ENCODE measurements around the gene CBFA2T3. TPM values are rescaled to one million over a fixed set of nuclear protein-coding genes. Genes with fewer than 3 reads are reported as not detected.
"Not testable (repeated sequence)": the region's sequence is repeated elsewhere in the genome, so short reads cannot be mapped to it uniquely, and the experiment has no call there.

CBFA2T3 gene
- total RNA-seq, 1 donor from 2014 or later = not detected

DNA sequence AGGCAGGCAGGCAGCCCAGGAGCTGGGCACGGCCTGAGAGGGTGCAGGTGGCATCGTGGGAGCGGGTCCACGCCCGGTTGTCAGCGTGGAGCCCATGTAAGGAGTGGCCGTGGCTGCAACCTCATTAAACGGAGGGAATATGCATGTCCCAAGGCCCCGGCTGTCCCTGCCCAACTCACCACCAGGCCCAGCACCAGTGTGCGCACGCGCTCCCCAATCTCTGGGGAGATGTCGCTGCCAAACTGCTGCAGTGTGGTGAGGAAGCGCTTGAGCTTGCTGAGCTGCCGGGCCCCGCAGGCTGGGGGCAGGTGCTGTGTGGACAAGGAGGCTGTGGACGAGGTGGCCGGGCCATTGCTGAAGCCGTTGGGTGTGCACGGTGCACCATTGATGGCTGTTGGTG lies 84.9 kb downstream of the CBFA2T3 start:
- Mint-ChIP-seq H3K9me3 (ENCODE audit: unreplicated experiment) (no peaks in the 10 kb centered on the region), H3K36me3 (ENCODE audit: unreplicated experiment) (no peaks in the 10 kb centered on the region), H3K4me1 (ENCODE audit: unreplicated experiment) (peaks cover 2% of the 10 kb centered on the region), H3K27me3 (ENCODE audit: unreplicated experiment) (peaks cover 5% of the 10 kb centered on the region), H3K4me3 (ENCODE audit: unreplicated experiment) (no peak overlapping the region), H3K27ac (ENCODE audit: unreplicated experiment) (no peak overlapping the region)
- TF ChIP-seq, protein P1, sequence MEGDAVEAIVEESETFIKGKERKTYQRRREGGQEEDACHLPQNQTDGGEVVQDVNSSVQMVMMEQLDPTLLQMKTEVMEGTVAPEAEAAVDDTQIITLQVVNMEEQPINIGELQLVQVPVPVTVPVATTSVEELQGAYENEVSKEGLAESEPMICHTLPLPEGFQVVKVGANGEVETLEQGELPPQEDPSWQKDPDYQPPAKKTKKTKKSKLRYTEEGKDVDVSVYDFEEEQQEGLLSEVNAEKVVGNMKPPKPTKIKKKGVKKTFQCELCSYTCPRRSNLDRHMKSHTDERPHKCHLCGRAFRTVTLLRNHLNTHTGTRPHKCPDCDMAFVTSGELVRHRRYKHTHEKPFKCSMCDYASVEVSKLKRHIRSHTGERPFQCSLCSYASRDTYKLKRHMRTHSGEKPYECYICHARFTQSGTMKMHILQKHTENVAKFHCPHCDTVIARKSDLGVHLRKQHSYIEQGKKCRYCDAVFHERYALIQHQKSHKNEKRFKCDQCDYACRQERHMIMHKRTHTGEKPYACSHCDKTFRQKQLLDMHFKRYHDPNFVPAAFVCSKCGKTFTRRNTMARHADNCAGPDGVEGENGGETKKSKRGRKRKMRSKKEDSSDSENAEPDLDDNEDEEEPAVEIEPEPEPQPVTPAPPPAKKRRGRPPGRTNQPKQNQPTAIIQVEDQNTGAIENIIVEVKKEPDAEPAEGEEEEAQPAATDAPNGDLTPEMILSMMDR (IDR thresholded peaks at IDR 0.05) = no peak
- DNase-seq (ENCODE audit: extremely low spot score, unreplicated experiment) = no peak

DNA sequence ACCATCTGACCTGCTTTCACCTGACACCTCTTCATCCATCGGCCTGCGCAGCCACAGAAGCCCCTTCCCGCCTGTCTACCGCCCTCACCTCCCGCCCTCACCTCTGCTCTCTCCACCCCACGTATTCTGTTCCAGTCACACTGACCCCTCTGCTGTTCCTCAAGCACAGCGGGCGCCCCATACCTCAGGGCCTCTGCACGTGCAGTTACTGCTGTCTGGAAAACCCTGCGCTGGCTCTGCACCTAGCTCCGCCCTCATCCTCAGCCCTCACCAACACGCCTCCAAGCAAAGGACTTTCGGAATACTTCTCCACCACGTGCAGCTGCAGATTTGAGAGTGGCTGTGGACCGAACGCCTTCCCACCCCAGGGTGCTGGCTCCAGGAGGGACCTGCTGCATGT lies 85.9 kb downstream of the CBFA2T3 start:
- H3K9me3 Mint-ChIP-seq (ENCODE audit: unreplicated experiment) = no peaks in the 10 kb centered on the region

DNA sequence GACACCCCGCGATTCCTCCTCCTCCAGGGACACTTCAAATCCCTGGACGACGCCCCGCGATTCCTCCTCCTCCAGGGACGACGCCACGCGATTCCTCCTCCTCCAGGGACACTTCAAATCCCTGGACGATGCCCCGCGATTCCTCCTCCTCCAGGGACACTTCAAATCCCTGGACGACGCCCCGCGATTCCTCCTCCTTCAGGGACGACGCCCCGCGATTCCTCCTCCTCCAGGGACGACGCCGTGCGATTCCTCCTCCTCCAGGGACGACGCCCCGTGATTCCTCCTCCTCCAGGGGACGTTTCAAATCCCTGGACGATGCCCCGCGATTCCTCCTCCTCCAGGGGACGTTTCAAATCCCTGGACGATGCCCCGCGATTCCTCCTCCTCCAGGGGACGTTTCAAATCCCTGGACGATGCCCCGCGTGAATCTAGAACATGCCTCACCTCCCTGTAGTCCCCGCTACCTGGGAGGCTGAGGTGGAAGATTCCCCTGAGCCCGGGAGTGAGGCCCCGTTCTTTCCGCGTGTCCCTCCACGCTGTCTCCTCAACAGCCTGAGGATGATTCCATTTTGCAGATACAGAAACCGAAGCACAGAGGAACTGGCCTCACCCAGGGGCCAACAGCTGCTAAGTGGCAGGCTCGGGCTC lies 87.2 kb downstream of the CBFA2T3 start:
- not testable (repeated sequence) for H3K36me3 Mint-ChIP-seq (ENCODE audit: unreplicated experiment); H3K27me3 Mint-ChIP-seq (ENCODE audit: unreplicated experiment); H3K9me3 Mint-ChIP-seq (ENCODE audit: unreplicated experiment); H3K27ac Mint-ChIP-seq (ENCODE audit: unreplicated experiment); H3K4me1 Mint-ChIP-seq (ENCODE audit: unreplicated experiment); DNase-seq (ENCODE audit: extremely low spot score, unreplicated experiment); H3K4me3 Mint-ChIP-seq (ENCODE audit: unreplicated experiment)

More for the DNA sequence above, 85.9 kb downstream of the CBFA2T3 start:
- H3K36me3 Mint-ChIP-seq (ENCODE audit: unreplicated experiment) = no peaks in the 10 kb centered on the region
- peaks cover 5% of the 10 kb centered on the region for H3K27me3 Mint-ChIP-seq (ENCODE audit: unreplicated experiment)
- H3K4me3 Mint-ChIP-seq (ENCODE audit: unreplicated experiment) = no peak overlapping the region
- peaks cover 2% of the 10 kb centered on the region for H3K4me1 Mint-ChIP-seq (ENCODE audit: unreplicated experiment)
- H3K27ac Mint-ChIP-seq (ENCODE audit: unreplicated experiment) = no peak overlapping the region
- DNase-seq (ENCODE audit: extremely low spot score, unreplicated experiment) = no peak
- TF ChIP-seq, protein P1 (IDR thresholded peaks at IDR 0.05) = no peak

DNA sequence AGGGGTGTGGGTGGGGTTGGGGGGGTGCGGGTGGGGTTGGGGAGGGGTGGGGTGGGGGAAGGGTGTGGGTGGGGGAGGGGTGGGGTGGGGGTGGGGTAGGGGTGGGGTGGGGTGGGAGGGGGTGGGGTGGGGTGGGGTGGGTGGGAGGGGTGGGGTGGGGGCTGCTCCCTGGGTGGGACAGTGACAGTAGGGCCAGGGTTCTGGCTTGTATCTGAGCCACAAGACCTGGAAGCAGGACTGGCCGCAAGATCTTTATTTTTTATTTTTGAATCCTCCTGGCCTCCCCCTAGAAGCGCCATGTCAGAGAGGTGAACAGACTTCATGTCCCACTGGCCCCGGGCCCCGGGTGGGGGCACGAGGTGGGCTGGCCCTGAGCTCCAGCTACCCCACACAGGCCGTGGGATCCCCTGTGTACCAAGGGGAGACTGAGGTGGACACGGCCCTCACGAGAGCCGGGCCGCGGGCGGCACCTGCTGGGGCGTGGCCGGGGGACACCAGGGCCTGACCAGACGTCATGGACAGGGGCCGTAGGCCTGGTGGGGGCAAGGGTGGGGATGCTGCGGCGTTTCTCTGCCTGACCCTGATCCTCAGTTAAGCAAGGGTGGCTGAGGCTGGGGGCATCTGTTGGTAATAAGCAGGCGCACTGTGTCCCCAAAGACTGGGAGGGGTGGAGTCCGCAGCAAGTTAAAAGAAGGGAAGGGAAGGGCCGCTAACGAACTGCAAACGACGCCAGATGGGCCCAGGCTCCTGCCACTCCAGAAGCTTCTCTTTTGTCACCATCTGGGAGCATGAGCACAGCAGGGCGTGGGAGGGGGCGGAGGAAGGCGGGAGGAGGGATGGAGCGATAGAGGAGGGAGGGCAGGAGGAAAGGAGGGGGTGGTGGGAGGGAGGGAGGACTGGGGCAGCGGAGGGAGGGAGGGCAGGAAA lies 88.3 kb downstream of the CBFA2T3 start:
- DNase-seq (ENCODE audit: extremely low spot score, unreplicated experiment) = no peak
- Mint-ChIP-seq H3K27me3 (ENCODE audit: unreplicated experiment) (peaks cover 5% of the 10 kb centered on the region), H3K27ac (ENCODE audit: unreplicated experiment) (no peak overlapping the region), H3K4me3 (ENCODE audit: unreplicated experiment) (no peak overlapping the region), H3K36me3 (ENCODE audit: unreplicated experiment) (no peaks in the 10 kb centered on the region), H3K9me3 (ENCODE audit: unreplicated experiment) (no peaks in the 10 kb centered on the region), H3K4me1 (ENCODE audit: unreplicated experiment) (peaks cover 2% of the 10 kb centered on the region)
- TF ChIP-seq, protein P1 (IDR thresholded peaks at IDR 0.05) = no peak

DNA sequence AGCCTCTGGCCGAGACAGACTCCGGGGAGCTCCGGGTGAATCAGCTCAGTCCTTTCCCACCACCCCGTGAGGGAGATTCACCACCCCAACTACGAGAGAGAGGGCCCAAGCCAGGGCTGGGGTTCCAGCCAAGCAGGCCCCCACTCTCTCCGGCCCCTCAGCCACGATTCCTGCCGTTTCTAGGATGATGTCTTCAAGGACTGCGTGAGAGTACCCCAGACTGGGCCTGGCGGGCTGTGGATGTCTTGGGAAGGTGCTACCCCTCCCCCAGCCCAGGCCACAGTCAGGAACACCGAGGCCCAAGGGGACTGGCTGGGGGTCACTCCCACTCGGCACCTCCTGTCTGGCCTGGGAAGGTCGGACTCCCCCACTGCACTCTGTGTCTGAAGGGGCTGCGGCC lies 89.0 kb downstream of the CBFA2T3 start:
- Mint-ChIP-seq H3K36me3 (ENCODE audit: unreplicated experiment) (no peaks in the 10 kb centered on the region), H3K27ac (ENCODE audit: unreplicated experiment) (no peak overlapping the region), H3K4me1 (ENCODE audit: unreplicated experiment) (peaks cover 2% of the 10 kb centered on the region), H3K4me3 (ENCODE audit: unreplicated experiment) (no peak overlapping the region), H3K27me3 (ENCODE audit: unreplicated experiment) (peaks cover 5% of the 10 kb centered on the region), H3K9me3 (ENCODE audit: unreplicated experiment) (no peaks in the 10 kb centered on the region)
- TF ChIP-seq, protein P1 (IDR thresholded peaks at IDR 0.05) = no peak
- DNase-seq (ENCODE audit: extremely low spot score, unreplicated experiment) = no peak
